Tibial artery (tissue), 4 donors: ENCODE results near the gene MYO15B.

ENCODE experiments used
- DNase-seq, 2 donors: peaks; one replicate each; pipeline ENCODE4 v3.0.0-alpha.2; 2019
- H3K27ac ChIP-seq, 2 donors: fragments of 200-600 bp; sonication (generic) in 1 of 2; 1 replicate in 1 of 2; 2 replicates in 1 of 2; pipeline ENCODE4 v1.5.1; 2018 to 2019; ENCODE audit warnings: mild to moderate bottlenecking in 1 of 2
- H3K27me3 ChIP-seq, 2 donors: fragments of 200-600 bp; sonication (generic) in 1 of 2; one replicate each; pipeline versions ENCODE4 v1.5.1 to v1.6.0; 2016 to 2019
- H3K36me3 ChIP-seq, 3 donors: fragments of 200-600 bp; sonication (generic) in 2 of 3; one replicate each; pipeline ENCODE4 v1.5.1; 2016 to 2019; ENCODE audit warnings: mild to moderate bottlenecking in 2 of 3
- H3K4me1 ChIP-seq, 4 donors: fragments of 200-600 bp; sonication (generic) in 2 of 4; 1 replicate in 3 of 4; 2 replicates in 1 of 4; pipeline ENCODE4 v1.5.1; 2016 to 2019
- H3K4me3 ChIP-seq, 2 donors: fragments of 200-600 bp; sonication (generic) in 1 of 2; 1 replicate in 1 of 2; 2 replicates in 1 of 2; pipeline ENCODE4 v1.5.1; 2018 to 2019; ENCODE audit warnings: mild to moderate bottlenecking in 2 of 2
- H3K9me3 ChIP-seq, 3 donors: fragments of 200-600 bp; sonication (generic) in 1 of 3; one replicate each; pipeline ENCODE4 v1.5.1; 2016 to 2019
- intact Hi-C: fragments of 100-400 bp; cut with DNase I; formaldehyde crosslinking; loops from one replicate; pipeline ENCODE4 v1.15.0; 2023; ENCODE audit warnings: low total_unique reads
- TF ChIP-seq, protein P1 (sequence below), 2 experiments: fragments of 200-600 bp in 1 of 2; fragments of 450-650 bp in 1 of 2; IDR thresholded peaks; one replicate each; pipeline ENCODE4 v1.5.1; 2017 to 2019; ENCODE audit warnings: antibody characterized with exemption in 2 of 2, mild to moderate bottlenecking in 1 of 2, moderate library complexity in 1 of 2

The MYO15B gene

GRCh38 chr17:75557075-75557851 lies 30.3 kb upstream of the MYO15B start:
- DNase-seq, result no peak
- no peaks in the 10 kb centered on the region for H3K36me3 ChIP-seq
- TF ChIP-seq, protein P1, sequence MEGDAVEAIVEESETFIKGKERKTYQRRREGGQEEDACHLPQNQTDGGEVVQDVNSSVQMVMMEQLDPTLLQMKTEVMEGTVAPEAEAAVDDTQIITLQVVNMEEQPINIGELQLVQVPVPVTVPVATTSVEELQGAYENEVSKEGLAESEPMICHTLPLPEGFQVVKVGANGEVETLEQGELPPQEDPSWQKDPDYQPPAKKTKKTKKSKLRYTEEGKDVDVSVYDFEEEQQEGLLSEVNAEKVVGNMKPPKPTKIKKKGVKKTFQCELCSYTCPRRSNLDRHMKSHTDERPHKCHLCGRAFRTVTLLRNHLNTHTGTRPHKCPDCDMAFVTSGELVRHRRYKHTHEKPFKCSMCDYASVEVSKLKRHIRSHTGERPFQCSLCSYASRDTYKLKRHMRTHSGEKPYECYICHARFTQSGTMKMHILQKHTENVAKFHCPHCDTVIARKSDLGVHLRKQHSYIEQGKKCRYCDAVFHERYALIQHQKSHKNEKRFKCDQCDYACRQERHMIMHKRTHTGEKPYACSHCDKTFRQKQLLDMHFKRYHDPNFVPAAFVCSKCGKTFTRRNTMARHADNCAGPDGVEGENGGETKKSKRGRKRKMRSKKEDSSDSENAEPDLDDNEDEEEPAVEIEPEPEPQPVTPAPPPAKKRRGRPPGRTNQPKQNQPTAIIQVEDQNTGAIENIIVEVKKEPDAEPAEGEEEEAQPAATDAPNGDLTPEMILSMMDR (IDR thresholded peaks at IDR 0.05), result no peak
- H3K4me1 ChIP-seq, result peaks cover 0 to 36% (median 11%) of the 10 kb centered on the region in 4 donors
- no peaks in the 10 kb centered on the region for H3K27me3 ChIP-seq
- no peak overlapping the region for H3K27ac ChIP-seq
- intact Hi-C loops, result no loop called here
- H3K4me3 ChIP-seq, result no peak overlapping the region
- no peaks in the 10 kb centered on the region for H3K9me3 ChIP-seq

DNA sequence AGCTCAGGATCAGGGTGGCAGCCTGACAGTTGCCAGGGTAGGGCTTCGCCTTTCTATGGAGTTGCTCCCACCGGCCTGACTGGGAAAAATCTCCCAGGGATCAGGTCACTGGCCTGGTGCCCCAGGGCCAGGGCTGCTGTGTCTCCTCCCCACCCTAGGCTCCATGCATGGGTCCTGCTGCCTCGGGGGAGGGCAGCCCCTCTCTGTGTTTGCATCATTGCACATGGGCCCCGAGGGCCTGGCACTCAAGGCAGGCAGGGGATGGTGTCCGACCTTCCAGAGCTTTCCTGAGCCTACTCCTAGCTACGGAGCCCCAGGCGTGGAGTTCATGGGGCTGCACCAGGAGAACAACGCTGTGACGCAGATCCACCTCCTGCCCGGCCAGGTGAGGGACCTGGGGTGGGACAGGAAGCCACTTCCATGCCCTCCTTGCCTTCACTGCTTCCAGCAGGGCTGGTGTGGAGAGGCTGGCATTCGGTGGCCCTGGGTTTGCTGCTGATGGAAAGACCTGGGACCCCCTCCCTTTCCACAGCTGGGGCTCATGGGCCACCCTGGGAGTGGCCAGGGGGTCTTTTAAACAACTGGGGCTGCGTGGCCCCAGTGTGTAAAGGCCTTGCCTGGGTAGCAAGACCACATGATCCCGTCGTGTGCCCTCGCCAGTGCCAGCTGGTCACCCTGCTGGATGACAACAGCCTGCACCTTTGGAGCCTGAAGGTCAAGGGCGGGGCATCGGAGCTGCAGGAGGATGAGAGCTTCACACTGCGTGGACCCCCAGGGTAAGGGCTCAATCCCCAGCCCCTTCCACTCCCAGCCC lies 29.5 kb upstream of the MYO15B start:
- H3K27me3 ChIP-seq, result no peaks in the 10 kb centered on the region
- H3K27ac ChIP-seq, result no peak overlapping the region
- H3K4me3 ChIP-seq, result no peak overlapping the region

GRCh38 chr17:75558666-75559530 lies 28.7 kb upstream of the MYO15B start:
- no peak overlapping the region for H3K4me3 ChIP-seq
- intact Hi-C loops, result no loop called here
- no peaks in the 10 kb centered on the region for H3K9me3 ChIP-seq
- no peak overlapping the region for H3K27ac ChIP-seq
- peaks cover 0 to 16% (median 10%) of the 10 kb centered on the region in 3 donors for H3K36me3 ChIP-seq
- no peaks in the 10 kb centered on the region for H3K27me3 ChIP-seq
- H3K4me1 ChIP-seq, result peaks cover 0 to 22% (median 0%) of the 10 kb centered on the region in 4 donors
- no peak for DNase-seq
- TF ChIP-seq, protein P1 (IDR thresholded peaks at IDR 0.05), result no peak

More for the DNA sequence above, 29.5 kb upstream of the MYO15B start:
- DNase-seq, result no peak
- TF ChIP-seq, protein P1 (IDR thresholded peaks at IDR 0.05), result no peak
- Histone ChIP-seq H3K36me3 (peaks cover 0 to 7% (median 1%) of the 10 kb centered on the region in 3 donors), H3K9me3 (no peaks in the 10 kb centered on the region), H3K4me1 (peaks cover 0 to 29% (median 4%) of the 10 kb centered on the region in 4 donors)
- intact Hi-C loops, result no loop called here

- no peak overlapping the region for H3K27ac ChIP-seq
- intact Hi-C loops, result no loop called here
Measured at GRCh38 chr17:75559958-75560533, 27.6 kb upstream of the MYO15B start.

More at GRCh38 chr17:75559958-75560533, 27.6 kb upstream of the MYO15B start:
- H3K36me3 ChIP-seq, result peaks cover 0 to 26% (median 11%) of the 10 kb centered on the region in 3 donors
- TF ChIP-seq, protein P1 (IDR thresholded peaks at IDR 0.05), result no peak
- H3K9me3 ChIP-seq, result no peaks in the 10 kb centered on the region
- H3K4me1 ChIP-seq, result peaks cover 0 to 22% (median 0%) of the 10 kb centered on the region in 4 donors
- no peak for DNase-seq
- no peak overlapping the region for H3K4me3 ChIP-seq
- no peaks in the 10 kb centered on the region for H3K27me3 ChIP-seq
